Measurements from ENCODE around the gene SPEM3.

Gene SPEM3

GRCh38 chr17:7428557-7428956, at the start of gene SPEM3:
TSS of gene SPEM3 (plus strand) at chr17:7428857. CDS start at chr17:7428903, 46 bp downstream.
- no peaks in the 10 kb centered on the region for H3K9me3 ChIP-seq (ENCODE audit: control insufficient read depth, insufficient read depth, low read length)
- no peak within 1 kb of the TSS for H3K4me3 ChIP-seq (ENCODE audit: low read depth, low read length)
- H3K36me3 ChIP-seq (ENCODE audit: control insufficient read depth, insufficient read depth, low read length), result no peaks in the 10 kb centered on the region
- H3K27ac ChIP-seq (ENCODE audit: low read depth, low read length), result no peak within 1 kb of the TSS
- no peaks in the 10 kb centered on the region for H3K27me3 ChIP-seq (ENCODE audit: control insufficient read depth, insufficient read depth, low read length)
- no peaks in the 10 kb centered on the region for H3K4me1 ChIP-seq (ENCODE audit: control insufficient read depth, insufficient read depth, low read length)
- H3K9ac ChIP-seq (ENCODE audit: low read depth, low read length), result no peak within 1 kb of the TSS

GRCh38 chr17:7379134-7379533, 49.5 kb upstream of the SPEM3 start:
- Histone ChIP-seq H3K9me3 (ENCODE audit: control insufficient read depth, insufficient read depth, low read length) (no peaks in the 10 kb centered on the region), H3K36me3 (ENCODE audit: control insufficient read depth, insufficient read depth, low read length) (no peaks in the 10 kb centered on the region), H3K4me3 (ENCODE audit: low read depth, low read length) (no peak overlapping the region), H3K27me3 (ENCODE audit: control insufficient read depth, insufficient read depth, low read length) (peaks cover 45% of the 10 kb centered on the region), H3K9ac (ENCODE audit: low read depth, low read length) (no peak overlapping the region), H3K4me1 (ENCODE audit: control insufficient read depth, insufficient read depth, low read length) (peaks cover 5% of the 10 kb centered on the region; the same call in 1 of the 2 replicates), H3K27ac (ENCODE audit: low read depth, low read length) (no peak overlapping the region)

DNA sequence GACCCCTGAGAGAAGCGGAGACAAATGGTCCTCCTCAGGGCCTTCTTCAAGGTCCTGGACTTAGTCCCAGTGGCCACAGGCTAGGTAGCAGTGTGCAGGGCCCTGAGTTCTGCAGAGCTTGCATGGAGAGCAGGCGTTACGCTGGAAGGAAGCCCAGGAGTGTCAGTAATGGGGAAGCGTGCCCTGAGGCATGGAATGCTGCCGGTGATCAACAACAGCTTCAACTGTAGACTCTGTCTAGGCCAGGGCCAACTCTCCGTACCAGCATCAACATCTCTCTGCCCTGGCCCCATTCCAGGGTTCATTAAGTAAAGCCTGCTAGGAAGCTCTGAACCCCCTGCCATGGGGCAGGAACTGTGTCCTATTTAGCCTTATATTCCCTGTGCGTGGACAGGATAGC, 48.3 kb upstream of the SPEM3 start:
- Histone ChIP-seq H3K36me3 (ENCODE audit: control insufficient read depth, insufficient read depth, low read length) (no peaks in the 10 kb centered on the region), H3K4me1 (ENCODE audit: control insufficient read depth, insufficient read depth, low read length) (peaks cover 12% of the 10 kb centered on the region; the same call in 1 of the 2 replicates), H3K9me3 (ENCODE audit: control insufficient read depth, insufficient read depth, low read length) (no peaks in the 10 kb centered on the region), H3K27ac (ENCODE audit: low read depth, low read length) (no peak overlapping the region), H3K27me3 (ENCODE audit: control insufficient read depth, insufficient read depth, low read length) (peaks cover 45% of the 10 kb centered on the region), H3K4me3 (ENCODE audit: low read depth, low read length) (peak overlapping the region; percentile 59), H3K9ac (ENCODE audit: low read depth, low read length) (no peak overlapping the region)

- Histone ChIP-seq H3K4me3 (ENCODE audit: low read depth, low read length) (peak within 1 kb of the TSS; percentile 59), H3K36me3 (ENCODE audit: control insufficient read depth, insufficient read depth, low read length) (no peaks in the 10 kb centered on the region), H3K27ac (ENCODE audit: low read depth, low read length) (no peak within 1 kb of the TSS), H3K9ac (ENCODE audit: low read depth, low read length) (no peak within 1 kb of the TSS), H3K4me1 (ENCODE audit: control insufficient read depth, insufficient read depth, low read length) (peaks cover 12% of the 10 kb centered on the region; the same call in 1 of the 2 replicates), H3K9me3 (ENCODE audit: control insufficient read depth, insufficient read depth, low read length) (no peaks in the 10 kb centered on the region), H3K27me3 (ENCODE audit: control insufficient read depth, insufficient read depth, low read length) (peaks cover 45% of the 10 kb centered on the region)
Observed at GRCh38 chr17:7380855-7381683, 47.6 kb upstream of the SPEM3 start, which contains the start of gene TNK1. TSS of gene TNK1 (plus strand) at chr17:7381089. CDS start at chr17:7382927, 1,838 bp downstream.

- no peak overlapping the region for H3K9ac ChIP-seq (ENCODE audit: low read depth, low read length)
- peaks cover 6% of the 10 kb centered on the region for H3K36me3 ChIP-seq (ENCODE audit: control insufficient read depth, insufficient read depth, low read length)
- H3K27me3 ChIP-seq (ENCODE audit: control insufficient read depth, insufficient read depth, low read length), result peaks cover 45% of the 10 kb centered on the region
- no peak overlapping the region for H3K27ac ChIP-seq (ENCODE audit: low read depth, low read length)
- H3K4me1 ChIP-seq (ENCODE audit: control insufficient read depth, insufficient read depth, low read length), result peaks cover 12% of the 10 kb centered on the region; the same call in 1 of the 2 replicates
- H3K9me3 ChIP-seq (ENCODE audit: control insufficient read depth, insufficient read depth, low read length), result no peaks in the 10 kb centered on the region
- no peak overlapping the region for H3K4me3 ChIP-seq (ENCODE audit: low read depth, low read length)
Observed at GRCh38 chr17:7382901-7383300, 45.8 kb upstream of the SPEM3 start.

- peaks cover 11% of the 10 kb centered on the region for H3K36me3 ChIP-seq (ENCODE audit: control insufficient read depth, insufficient read depth, low read length)
- peak overlapping the region; percentile 64 for H3K4me3 ChIP-seq (ENCODE audit: low read depth, low read length)
- peaks cover 12% of the 10 kb centered on the region; the same call in 1 of the 2 replicates for H3K4me1 ChIP-seq (ENCODE audit: control insufficient read depth, insufficient read depth, low read length)
- peaks cover 45% of the 10 kb centered on the region for H3K27me3 ChIP-seq (ENCODE audit: control insufficient read depth, insufficient read depth, low read length)
- H3K9me3 ChIP-seq (ENCODE audit: control insufficient read depth, insufficient read depth, low read length), result no peaks in the 10 kb centered on the region
- no peak overlapping the region for H3K9ac ChIP-seq (ENCODE audit: low read depth, low read length)
- no peak overlapping the region for H3K27ac ChIP-seq (ENCODE audit: low read depth, low read length)
Observed at GRCh38 chr17:7383371-7383741, 45.3 kb upstream of the SPEM3 start.

GRCh38 chr17:7383742-7384488, 44.7 kb upstream of the SPEM3 start:
- peaks cover 45% of the 10 kb centered on the region for H3K27me3 ChIP-seq (ENCODE audit: control insufficient read depth, insufficient read depth, low read length)
- peak overlapping the region; percentile 43; the same call in 1 of the 2 replicates for H3K9ac ChIP-seq (ENCODE audit: low read depth, low read length)

DNA sequence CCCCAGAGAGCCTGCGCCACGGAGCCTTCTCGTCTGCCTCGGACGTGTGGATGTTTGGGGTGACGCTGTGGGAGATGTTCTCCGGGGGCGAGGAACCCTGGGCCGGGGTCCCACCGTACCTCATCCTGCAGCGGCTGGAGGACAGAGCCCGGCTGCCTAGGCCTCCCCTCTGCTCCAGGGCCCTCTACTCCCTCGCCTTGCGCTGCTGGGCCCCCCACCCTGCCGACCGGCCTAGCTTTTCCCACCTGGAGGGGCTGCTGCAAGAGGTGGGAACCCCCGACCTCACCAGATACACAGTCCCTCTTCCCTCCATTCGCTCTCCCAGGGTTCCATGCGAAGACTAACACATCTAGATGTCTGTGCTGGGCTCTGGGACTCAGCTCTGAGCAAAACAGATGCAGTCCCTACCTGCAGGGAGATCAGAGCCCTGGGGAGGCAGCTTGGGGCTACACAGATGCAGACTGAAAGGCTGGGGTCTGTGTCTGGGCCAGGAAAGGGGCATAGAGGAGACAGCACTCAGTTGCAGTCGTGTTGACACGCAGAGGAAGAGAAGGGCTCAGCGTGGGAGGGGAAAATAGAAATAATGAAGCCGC, 44.1 kb upstream of the SPEM3 start:
- Histone ChIP-seq H3K36me3 (ENCODE audit: control insufficient read depth, insufficient read depth, low read length) (peaks cover 23% of the 10 kb centered on the region), H3K4me3 (ENCODE audit: low read depth, low read length) (peak overlapping the region; percentile 64), H3K9ac (ENCODE audit: low read depth, low read length) (peak overlapping the region; percentile 43; the same call in 1 of the 2 replicates), H3K9me3 (ENCODE audit: control insufficient read depth, insufficient read depth, low read length) (no peaks in the 10 kb centered on the region), H3K27me3 (ENCODE audit: control insufficient read depth, insufficient read depth, low read length) (peaks cover 40% of the 10 kb centered on the region), H3K4me1 (ENCODE audit: control insufficient read depth, insufficient read depth, low read length) (peaks cover 12% of the 10 kb centered on the region; the same call in 1 of the 2 replicates), H3K27ac (ENCODE audit: low read depth, low read length) (no peak overlapping the region)

More at GRCh38 chr17:7383742-7384488, 44.7 kb upstream of the SPEM3 start:
- H3K9me3 ChIP-seq (ENCODE audit: control insufficient read depth, insufficient read depth, low read length), result no peaks in the 10 kb centered on the region
- peaks cover 16% of the 10 kb centered on the region for H3K36me3 ChIP-seq (ENCODE audit: control insufficient read depth, insufficient read depth, low read length)
- H3K27ac ChIP-seq (ENCODE audit: low read depth, low read length), result no peak overlapping the region
- peak overlapping the region; percentile 64 for H3K4me3 ChIP-seq (ENCODE audit: low read depth, low read length)
- H3K4me1 ChIP-seq (ENCODE audit: control insufficient read depth, insufficient read depth, low read length), result peaks cover 12% of the 10 kb centered on the region; the same call in 1 of the 2 replicates

DNA sequence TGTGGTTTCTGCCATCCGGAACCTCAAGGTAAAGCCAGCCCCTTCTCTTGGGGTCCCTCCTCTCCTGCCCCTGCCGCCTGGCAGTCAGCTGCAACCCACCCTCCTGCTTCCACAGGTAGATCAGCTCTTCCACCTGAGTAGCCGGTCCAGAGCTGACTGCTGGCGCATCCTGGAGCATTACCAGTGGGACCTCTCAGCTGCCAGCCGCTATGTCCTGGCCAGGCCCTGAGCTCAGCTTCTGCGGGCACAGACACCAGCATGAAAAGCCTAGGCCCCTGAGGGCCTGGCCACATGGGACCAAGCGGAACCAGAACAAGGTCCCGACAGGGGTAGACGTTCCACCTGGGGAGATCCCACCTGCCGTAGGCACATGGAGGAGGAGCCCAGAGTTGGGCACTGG, 39.8 kb upstream of the SPEM3 start:
- peaks cover 12% of the 10 kb centered on the region for H3K4me1 ChIP-seq (ENCODE audit: control insufficient read depth, insufficient read depth, low read length)
- H3K9ac ChIP-seq (ENCODE audit: low read depth, low read length), result no peak overlapping the region
- no peak overlapping the region for H3K4me3 ChIP-seq (ENCODE audit: low read depth, low read length)
- H3K27ac ChIP-seq (ENCODE audit: low read depth, low read length), result no peak overlapping the region
- H3K27me3 ChIP-seq (ENCODE audit: control insufficient read depth, insufficient read depth, low read length), result peaks cover 1% of the 10 kb centered on the region; the same call in 1 of the 2 replicates
- peaks cover 52% of the 10 kb centered on the region for H3K36me3 ChIP-seq (ENCODE audit: control insufficient read depth, insufficient read depth, low read length)
- no peaks in the 10 kb centered on the region for H3K9me3 ChIP-seq (ENCODE audit: control insufficient read depth, insufficient read depth, low read length)

DNA sequence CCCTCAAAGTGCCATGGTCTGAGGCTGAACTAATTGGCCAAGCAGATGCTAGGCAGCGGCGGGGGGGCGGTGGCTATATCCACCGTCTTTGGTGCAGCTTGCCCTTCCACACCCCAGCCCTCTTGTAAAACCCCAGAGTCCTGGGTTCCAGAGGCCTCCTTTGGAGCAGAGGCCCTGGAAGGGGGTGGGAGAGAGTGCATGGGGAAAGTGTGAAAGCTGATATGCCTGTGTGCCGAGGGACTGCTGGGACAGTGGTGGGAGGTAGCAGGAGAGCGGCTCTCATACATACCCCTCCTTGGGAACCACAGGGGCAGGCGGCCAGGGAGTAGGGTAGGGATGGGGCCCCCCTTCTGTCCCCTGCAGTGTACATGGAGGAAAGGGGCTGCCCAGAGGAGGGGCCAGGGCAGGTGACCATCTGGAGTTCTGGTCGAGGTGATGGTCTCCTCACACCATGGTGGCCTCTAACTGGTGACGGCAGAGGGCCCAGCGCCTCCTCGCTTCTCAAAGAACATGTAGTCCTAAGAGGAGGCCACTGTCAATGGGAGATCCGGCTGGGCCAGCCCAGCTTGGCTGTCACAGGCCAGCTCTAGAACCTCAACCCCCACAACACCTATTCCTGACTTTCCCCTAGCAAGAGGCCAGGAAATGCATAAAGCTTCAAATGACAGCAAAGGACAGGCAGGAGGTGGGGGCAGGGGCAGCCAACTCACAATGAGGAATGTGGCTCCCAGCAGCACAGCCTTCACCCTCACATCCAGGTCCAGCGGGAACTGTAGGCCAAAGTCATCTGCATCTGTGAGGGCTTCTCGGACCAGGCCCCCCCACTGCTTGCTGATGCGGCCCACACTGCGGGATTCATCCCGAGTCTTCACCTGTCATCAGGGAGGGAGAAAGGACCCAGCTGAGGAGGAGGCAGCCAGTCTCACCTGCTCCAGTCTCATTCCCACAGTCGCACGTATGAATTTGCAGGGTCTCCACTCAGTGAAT, 38.4 kb upstream of the SPEM3 start:
- H3K27me3 ChIP-seq (ENCODE audit: control insufficient read depth, insufficient read depth, low read length), result no peaks in the 10 kb centered on the region
- H3K36me3 ChIP-seq (ENCODE audit: control insufficient read depth, insufficient read depth, low read length), result peaks cover 52% of the 10 kb centered on the region
- no peaks in the 10 kb centered on the region for H3K9me3 ChIP-seq (ENCODE audit: control insufficient read depth, insufficient read depth, low read length)
- H3K4me1 ChIP-seq (ENCODE audit: control insufficient read depth, insufficient read depth, low read length), result peaks cover 5% of the 10 kb centered on the region; the same call in 1 of the 2 replicates
- no peak overlapping the region for H3K9ac ChIP-seq (ENCODE audit: low read depth, low read length)
- H3K4me3 ChIP-seq (ENCODE audit: low read depth, low read length), result no peak overlapping the region
- H3K27ac ChIP-seq (ENCODE audit: low read depth, low read length), result no peak overlapping the region
